ENCODE data around the gene PRPF8. TPM values are rescaled to one million over a fixed set of nuclear protein-coding genes. Genes with fewer than 3 reads are reported as not detected.
A peak's percentile ranks its signal among the peaks of the same experiment; 100 is the strongest.
"Not testable (repeated sequence)": the region's sequence is repeated elsewhere in the genome, so short reads cannot be mapped to it uniquely, and the experiment has no call there.

The PRPF8 gene
- total and polyA plus RNA-seq, 7 donors: 25.9 to 155 (median 115) TPM

- intact Hi-C loops (cut with DNase I): no loop called here
- H3K36me3 ChIP-seq: peaks cover 0 to 26% (median 12%) of the 10 kb centered on the region in 4 donors
- H3K9me3 ChIP-seq: no peaks in the 10 kb centered on the region
- no peak overlapping the region for H3K27ac ChIP-seq
- 87 to 89% methylated on average over 18 of the region's 18 CpGs for WGBS, 2 donors
- no peak overlapping the region for H3K4me3 ChIP-seq
- no peak for DNase-seq
- TF ChIP-seq EP300 (IDR thresholded peaks at IDR 0.05): no peak
- no peak for TF ChIP-seq CTCF (IDR thresholded peaks at IDR 0.05)
- no peak for TF ChIP-seq POLR2A (IDR thresholded peaks at IDR 0.05)
- peaks cover 0 to 71% (median 45%) of the 10 kb centered on the region in 4 donors for H3K4me1 ChIP-seq
- H3K27me3 ChIP-seq: no peaks in the 10 kb centered on the region
These were observed 42.1 kb upstream of the PRPF8 start for GRCh38 chr17:1726626-1727257.

- intact Hi-C loops (cut with DNase I): loop anchor here (2.0 kb wide), 1 partner anchor 59 kb away; no protein-coding TSS in a partner anchor
- DNase-seq: peak; percentile 60
- no peaks in the 10 kb centered on the region for H3K9me3 ChIP-seq
- no peaks in the 10 kb centered on the region for H3K27me3 ChIP-seq
- WGBS, 2 donors: 95 to 96% methylated on average over 54 of the region's 54 CpGs
- H3K4me3 ChIP-seq: peak overlapping the region in 3 of 4 donors; percentile 67 to 87 (median 87)
- H3K4me1 ChIP-seq: peaks cover 0 to 68% (median 45%) of the 10 kb centered on the region in 4 donors
- H3K36me3 ChIP-seq: peaks cover 0 to 26% (median 12%) of the 10 kb centered on the region in 4 donors
- TF ChIP-seq POLR2AphosphoS5 (IDR thresholded peaks at IDR 0.05): no peak
- no peak for TF ChIP-seq POLR2A (IDR thresholded peaks at IDR 0.05)
- TF ChIP-seq CTCF (IDR thresholded peaks at IDR 0.05): no peak
- no peak for TF ChIP-seq EP300 (IDR thresholded peaks at IDR 0.05)
- H3K27ac ChIP-seq: peak overlapping the region in 2 of 4 donors; percentile 92 to 95
These were observed 41.2 kb upstream of the PRPF8 start for GRCh38 chr17:1725642-1726511.

GRCh38 chr17:1724869-1725641 is 40.4 kb upstream of the PRPF8 start:
- Histone ChIP-seq H3K36me3 (peaks cover 0 to 26% (median 12%) of the 10 kb centered on the region in 4 donors), H3K27ac (peak overlapping the region; percentile 83 to 95 (median 90)), H3K4me1 (peaks cover 0 to 64% (median 44%) of the 10 kb centered on the region in 4 donors), H3K27me3 (no peaks in the 10 kb centered on the region), H3K4me3 (peak overlapping the region; percentile 50 to 87 (median 77)), H3K9me3 (no peaks in the 10 kb centered on the region)
- no peak for DNase-seq
- 7 to 21% methylated on average over 51 of the region's 51 CpGs for WGBS, 2 donors
- TF ChIP-seq POLR2A (IDR thresholded peaks at IDR 0.05) (no peak), POLR2AphosphoS5 (IDR thresholded peaks at IDR 0.05) (no peak), EP300 (IDR thresholded peaks at IDR 0.05) (no peak), CTCF (IDR thresholded peaks at IDR 0.05) (no peak)
- intact Hi-C loops (cut with DNase I): loop anchor here (1.0 to 2.0 kb wide), 2 partner anchors 60 to 104 kb away; partner anchors contain the start of gene SMYD4

GRCh38 chr17:1724351-1724868 is 39.7 kb upstream of the PRPF8 start, which contains the start of gene WDR81:
Gene WDR81 (plus strand): TSS chr17:1724704. CDS start chr17:1724960, 256 bp downstream.
- intact Hi-C loops (cut with DNase I): loop anchor here (1.0 to 2.0 kb wide), 2 partner anchors 60 to 105 kb away; partner anchors contain the start of gene SMYD4
- no peaks in the 10 kb centered on the region for H3K27me3 ChIP-seq
- TF ChIP-seq POLR2AphosphoS5 (IDR thresholded peaks at IDR 0.05) (peak in 3 of 4 donors; percentile 53 to 74 (median 65)), CTCF (IDR thresholded peaks at IDR 0.05) (no peak), POLR2A (IDR thresholded peaks at IDR 0.05) (no peak), EP300 (IDR thresholded peaks at IDR 0.05) (peak in 1 of 4 donors; percentile 52)
- peak within 1 kb of the TSS; percentile 83 to 95 (median 90) for H3K27ac ChIP-seq
- DNase-seq: peak; percentile 96
- peaks cover 0 to 26% (median 12%) of the 10 kb centered on the region in 4 donors for H3K36me3 ChIP-seq
- no peaks in the 10 kb centered on the region for H3K9me3 ChIP-seq
- H3K4me1 ChIP-seq: peaks cover 0 to 58% (median 38%) of the 10 kb centered on the region in 4 donors
- WGBS, 2 donors: 0 to 1% methylated on average over 57 of the region's 57 CpGs
- peak within 1 kb of the TSS; percentile 50 to 87 (median 77) for H3K4me3 ChIP-seq

- Histone ChIP-seq H3K4me1 (peaks cover 0 to 55% (median 49%) of the 10 kb centered on the region in 4 donors), H3K27ac (peak overlapping the region in 1 of 4 donors; percentile 92), H3K36me3 (peaks cover 0 to 11% (median 0%) of the 10 kb centered on the region in 4 donors)
- 91 to 97% methylated on average over 8 of the region's 8 CpGs for WGBS, 2 donors
- intact Hi-C loops (cut with DNase I); H3K4me3 ChIP-seq; H3K27me3 ChIP-seq; H3K9me3 ChIP-seq: not testable (repeated sequence)
- peak; percentile 37 for DNase-seq
These were observed 37.4 kb upstream of the PRPF8 start for GRCh38 chr17:1722022-1722421.
